C4-2B (cell line): ENCODE results near the gene CCSER1.

Experiments used
- H3K27ac ChIP-seq: fragments of 450-650 bp; 2 replicates; pipeline ENCODE4 v1.5.1; 2017
- ZFX ChIP-seq: fragments of 450-650 bp; IDR thresholded peaks from 2 replicates; pipeline ENCODE4 v1.6.1; 2017
- TF ChIP-seq, protein P1 (sequence below): fragments of 450-650 bp; conservative IDR thresholded peaks from 2 replicates; pipeline ENCODE4 v1.5.1; 2017; ENCODE audit warnings: mild to moderate bottlenecking

CCSER1 gene

GRCh38 chr4:90093526-90093925 is 33.7 kb upstream of the CCSER1 start:
- TF ChIP-seq, protein P1, sequence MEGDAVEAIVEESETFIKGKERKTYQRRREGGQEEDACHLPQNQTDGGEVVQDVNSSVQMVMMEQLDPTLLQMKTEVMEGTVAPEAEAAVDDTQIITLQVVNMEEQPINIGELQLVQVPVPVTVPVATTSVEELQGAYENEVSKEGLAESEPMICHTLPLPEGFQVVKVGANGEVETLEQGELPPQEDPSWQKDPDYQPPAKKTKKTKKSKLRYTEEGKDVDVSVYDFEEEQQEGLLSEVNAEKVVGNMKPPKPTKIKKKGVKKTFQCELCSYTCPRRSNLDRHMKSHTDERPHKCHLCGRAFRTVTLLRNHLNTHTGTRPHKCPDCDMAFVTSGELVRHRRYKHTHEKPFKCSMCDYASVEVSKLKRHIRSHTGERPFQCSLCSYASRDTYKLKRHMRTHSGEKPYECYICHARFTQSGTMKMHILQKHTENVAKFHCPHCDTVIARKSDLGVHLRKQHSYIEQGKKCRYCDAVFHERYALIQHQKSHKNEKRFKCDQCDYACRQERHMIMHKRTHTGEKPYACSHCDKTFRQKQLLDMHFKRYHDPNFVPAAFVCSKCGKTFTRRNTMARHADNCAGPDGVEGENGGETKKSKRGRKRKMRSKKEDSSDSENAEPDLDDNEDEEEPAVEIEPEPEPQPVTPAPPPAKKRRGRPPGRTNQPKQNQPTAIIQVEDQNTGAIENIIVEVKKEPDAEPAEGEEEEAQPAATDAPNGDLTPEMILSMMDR, result no peak
- TF ChIP-seq ZFX, result no peak
- no peak overlapping the region for H3K27ac ChIP-seq

DNA sequence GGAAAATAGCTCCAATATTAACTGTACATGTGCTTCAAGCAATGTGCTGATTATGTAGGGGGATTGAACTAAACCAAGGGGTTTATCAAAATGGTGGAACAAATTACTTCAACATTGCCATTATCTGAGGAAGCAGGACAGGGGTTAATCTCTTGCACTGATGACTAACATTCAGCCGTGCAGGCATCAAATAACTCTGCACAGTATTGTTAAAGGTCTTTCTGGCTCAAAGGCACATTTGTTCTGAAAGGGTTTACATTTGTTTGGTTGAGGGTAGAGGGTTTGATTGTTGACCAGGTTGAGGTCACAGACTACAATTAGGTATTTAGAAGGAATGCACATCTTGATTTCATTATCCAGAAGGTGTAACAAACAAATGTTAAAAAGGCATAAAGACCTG is 32.2 kb upstream of the CCSER1 start:
- TF ChIP-seq ZFX, result no peak
- H3K27ac ChIP-seq, result no peak overlapping the region

- TF ChIP-seq, protein P1, result no peak
- TF ChIP-seq ZFX, result no peak
- no peak overlapping the region for H3K27ac ChIP-seq
Observed at GRCh38 chr4:90099812-90100211, 27.4 kb upstream of the CCSER1 start.

GRCh38 chr4:90103991-90104390 is 23.2 kb upstream of the CCSER1 start:
- TF ChIP-seq ZFX, result no peak
- TF ChIP-seq, protein P1, result no peak
- H3K27ac ChIP-seq, result no peak overlapping the region

GRCh38 chr4:90105274-90105673 is 21.9 kb upstream of the CCSER1 start:
- H3K27ac ChIP-seq, result no peak overlapping the region
- TF ChIP-seq ZFX, result no peak
- TF ChIP-seq, protein P1, result no peak

GRCh38 chr4:90112715-90113114 is 14.5 kb upstream of the CCSER1 start:
- H3K27ac ChIP-seq, result no peak overlapping the region
- no peak for TF ChIP-seq ZFX
- TF ChIP-seq, protein P1, result no peak

DNA sequence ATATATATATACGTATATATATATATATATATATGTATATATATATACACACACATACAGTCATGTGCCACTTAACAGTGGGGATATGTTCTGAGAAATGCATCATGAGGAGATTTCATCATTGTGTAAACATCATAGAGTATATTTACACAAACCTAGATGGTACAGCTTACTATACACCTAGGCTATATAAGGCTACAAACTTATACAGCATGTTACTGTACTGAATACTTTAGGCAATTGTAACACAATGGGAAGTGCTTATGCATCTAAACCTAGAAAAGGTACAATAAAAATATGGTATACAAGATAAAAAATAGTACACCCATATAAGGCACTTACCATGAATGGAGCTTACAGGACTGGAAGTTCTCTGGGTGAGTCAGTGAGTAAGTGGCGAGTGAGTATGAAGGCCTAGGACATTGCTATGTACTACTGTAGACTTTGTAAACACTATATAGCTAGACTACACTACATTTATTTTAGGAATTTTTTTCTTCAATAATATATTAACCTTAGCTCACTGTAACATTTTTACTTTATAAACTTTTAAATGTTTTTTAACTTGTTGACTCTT is 13.2 kb upstream of the CCSER1 start:
- TF ChIP-seq ZFX, result no peak
- TF ChIP-seq, protein P1, result no peak

DNA sequence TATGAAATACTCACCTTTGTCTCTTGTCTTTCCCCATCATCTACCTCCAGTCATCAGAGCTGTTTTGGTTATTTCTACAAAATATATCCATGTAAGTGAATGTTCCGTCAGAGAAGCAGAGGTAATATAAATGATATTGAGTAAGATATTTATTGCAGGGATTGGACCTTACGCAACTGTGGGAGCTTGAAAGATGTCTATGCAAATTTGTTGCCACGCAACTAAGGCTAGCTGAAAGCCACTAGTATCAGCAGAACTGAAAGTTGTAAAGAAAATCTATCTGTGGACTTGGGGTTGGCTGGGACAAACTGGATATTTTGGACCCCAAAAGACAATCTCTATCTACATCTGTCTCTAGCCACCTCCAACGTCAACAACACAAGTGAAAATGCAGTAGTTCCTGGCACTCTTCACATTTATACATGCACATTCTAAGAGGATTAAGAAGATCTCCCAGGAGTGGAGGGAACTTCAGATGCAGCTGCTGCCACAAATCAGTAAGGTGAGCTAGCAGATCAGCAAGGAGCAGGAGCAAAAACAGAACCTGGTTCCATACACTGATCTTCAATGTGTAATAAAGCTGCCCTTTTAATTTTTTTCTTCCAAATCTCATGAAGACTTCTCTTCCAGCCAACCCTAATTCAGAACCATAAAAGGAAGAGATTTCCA is 8.5 kb upstream of the CCSER1 start:
- TF ChIP-seq ZFX, result no peak
- no peak overlapping the region for H3K27ac ChIP-seq

More for the DNA sequence above, 13.2 kb upstream of the CCSER1 start:
- no peak overlapping the region for H3K27ac ChIP-seq
